ENCODE measurements around the gene AGTPBP1. TPM values are rescaled to one million over a fixed set of nuclear protein-coding genes. Genes with fewer than 3 reads are reported as not detected.

Gene AGTPBP1
- total and polyA plus RNA-seq, 2 experiments from 2014 or later = 31.4 to 58.0 TPM

DNA sequence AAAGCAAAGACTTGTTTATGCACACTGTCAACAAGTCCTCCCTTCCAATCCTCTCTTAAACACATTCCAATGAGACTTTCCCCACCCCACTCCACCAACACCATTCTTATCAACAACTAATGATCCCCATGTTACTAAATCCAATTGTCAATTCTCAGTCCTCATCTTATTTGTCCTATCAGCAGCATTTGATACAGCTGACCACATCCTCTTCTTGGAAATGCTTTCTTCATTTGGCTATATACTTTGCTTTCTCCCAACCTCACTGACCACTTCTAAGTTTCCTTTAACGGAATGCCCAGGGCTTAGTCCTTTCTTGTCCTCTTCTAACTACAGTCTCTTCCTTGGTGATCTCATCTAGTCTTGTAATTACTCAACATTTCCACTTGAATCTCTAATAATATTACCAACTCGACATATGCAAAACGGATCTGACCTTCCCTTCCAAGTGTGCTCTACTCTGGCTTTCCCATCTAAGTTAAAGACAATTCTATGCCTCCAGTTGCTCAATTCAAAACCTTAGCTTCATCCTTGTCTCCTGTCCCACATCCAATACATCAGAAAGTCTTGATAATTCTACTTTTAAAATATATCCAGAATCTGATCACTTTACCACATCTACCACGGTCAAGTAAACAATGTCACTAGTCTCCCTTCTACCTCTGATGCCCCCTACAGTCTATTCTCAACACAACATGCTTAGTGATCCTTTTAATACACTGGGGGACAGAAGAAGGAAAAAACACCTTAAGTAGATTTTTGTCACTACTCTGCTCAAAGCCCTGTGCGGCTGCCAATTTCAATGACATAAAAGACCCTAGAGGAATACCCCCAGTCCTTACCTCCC lies 25.5 kb downstream of the AGTPBP1 start:
- no peak overlapping the region for H3K27ac ChIP-seq (ENCODE audit: low read depth)
- H4K20me1 ChIP-seq (replicated peaks; ENCODE audit: insufficient read depth) = peaks cover 5% of the 10 kb centered on the region; the same call in 1 of the 2 replicates
- peaks cover 11% of the 10 kb centered on the region; the same call in 2 of the 3 replicates for H3K9me3 Mint-ChIP-seq
- H3K4me3 Mint-ChIP-seq = no peak overlapping the region
- no peak overlapping the region for H3K4me3 ChIP-seq
- TF ChIP-seq, protein P1, sequence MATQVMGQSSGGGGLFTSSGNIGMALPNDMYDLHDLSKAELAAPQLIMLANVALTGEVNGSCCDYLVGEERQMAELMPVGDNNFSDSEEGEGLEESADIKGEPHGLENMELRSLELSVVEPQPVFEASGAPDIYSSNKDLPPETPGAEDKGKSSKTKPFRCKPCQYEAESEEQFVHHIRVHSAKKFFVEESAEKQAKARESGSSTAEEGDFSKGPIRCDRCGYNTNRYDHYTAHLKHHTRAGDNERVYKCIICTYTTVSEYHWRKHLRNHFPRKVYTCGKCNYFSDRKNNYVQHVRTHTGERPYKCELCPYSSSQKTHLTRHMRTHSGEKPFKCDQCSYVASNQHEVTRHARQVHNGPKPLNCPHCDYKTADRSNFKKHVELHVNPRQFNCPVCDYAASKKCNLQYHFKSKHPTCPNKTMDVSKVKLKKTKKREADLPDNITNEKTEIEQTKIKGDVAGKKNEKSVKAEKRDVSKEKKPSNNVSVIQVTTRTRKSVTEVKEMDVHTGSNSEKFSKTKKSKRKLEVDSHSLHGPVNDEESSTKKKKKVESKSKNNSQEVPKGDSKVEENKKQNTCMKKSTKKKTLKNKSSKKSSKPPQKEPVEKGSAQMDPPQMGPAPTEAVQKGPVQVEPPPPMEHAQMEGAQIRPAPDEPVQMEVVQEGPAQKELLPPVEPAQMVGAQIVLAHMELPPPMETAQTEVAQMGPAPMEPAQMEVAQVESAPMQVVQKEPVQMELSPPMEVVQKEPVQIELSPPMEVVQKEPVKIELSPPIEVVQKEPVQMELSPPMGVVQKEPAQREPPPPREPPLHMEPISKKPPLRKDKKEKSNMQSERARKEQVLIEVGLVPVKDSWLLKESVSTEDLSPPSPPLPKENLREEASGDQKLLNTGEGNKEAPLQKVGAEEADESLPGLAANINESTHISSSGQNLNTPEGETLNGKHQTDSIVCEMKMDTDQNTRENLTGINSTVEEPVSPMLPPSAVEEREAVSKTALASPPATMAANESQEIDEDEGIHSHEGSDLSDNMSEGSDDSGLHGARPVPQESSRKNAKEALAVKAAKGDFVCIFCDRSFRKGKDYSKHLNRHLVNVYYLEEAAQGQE (IDR thresholded peaks at IDR 0.05; ENCODE audit: unreplicated experiment) = no peak
- TF ChIP-seq CTCF (conservative IDR thresholded peaks at IDR 0.05; ENCODE audit: low read depth in 2 of 2) = peak; percentile 58 to 70
- no peaks in the 10 kb centered on the region for H3K4me1 ChIP-seq (ENCODE audit: insufficient read depth)
- no peaks in the 10 kb centered on the region for H3K27me3 Mint-ChIP-seq (ENCODE audit: insufficient read depth, low read depth, poor library complexity)
- no peak overlapping the region for H2AFZ ChIP-seq
- H3K4me2 ChIP-seq = no peak overlapping the region
- H3F3A ChIP-seq (replicated peaks; ENCODE audit: low read depth) = no peaks in the 10 kb centered on the region
- no peaks in the 10 kb centered on the region for H3K27me3 ChIP-seq (ENCODE audit: insufficient read depth)
- peaks cover 45% of the 10 kb centered on the region for H3K79me2 ChIP-seq (replicated peaks; ENCODE audit: insufficient read depth)
- peaks cover 16% of the 10 kb centered on the region for H3K36me3 Mint-ChIP-seq (ENCODE audit: low read depth)
- peak overlapping the region; percentile 4; the same call in 1 of the 2 replicates for H3K27ac Mint-ChIP-seq
- H3K4me1 Mint-ChIP-seq = peaks cover 4% of the 10 kb centered on the region; the same call in 1 of the 3 replicates
- 0 out of 2 replicates have a peak, but pooled peaks cover 4% of the 10 kb centered on the region for H3K9me2 ChIP-seq (ENCODE audit: insufficient read depth)
- ATAC-seq (peak; percentile 78), DNase-seq (ENCODE audit: low spot score) (peak; percentile 78)
- H3K36me3 ChIP-seq (ENCODE audit: insufficient read depth) = no peaks in the 10 kb centered on the region; the same call in 1 of the 2 replicates

- Mint-ChIP-seq H3K27ac (no peak overlapping the region), H3K4me3 (no peak overlapping the region), H3K36me3 (ENCODE audit: low read depth) (peaks cover 9% of the 10 kb centered on the region; the same call in 2 of the 3 replicates), H3K27me3 (ENCODE audit: insufficient read depth, low read depth, poor library complexity) (no peaks in the 10 kb centered on the region), H3K9me3 (peaks cover 8% of the 10 kb centered on the region; the same call in 2 of the 3 replicates), H3K4me1 (peaks cover 4% of the 10 kb centered on the region; the same call in 1 of the 3 replicates)
- Histone ChIP-seq H4K20me1 (replicated peaks; ENCODE audit: insufficient read depth) (peaks cover 5% of the 10 kb centered on the region; the same call in 1 of the 2 replicates), H3K4me1 (ENCODE audit: insufficient read depth) (no peaks in the 10 kb centered on the region), H3K27me3 (ENCODE audit: insufficient read depth) (no peaks in the 10 kb centered on the region), H2AFZ (no peak overlapping the region), H3F3A (replicated peaks; ENCODE audit: low read depth) (no peaks in the 10 kb centered on the region), H3K36me3 (ENCODE audit: insufficient read depth) (no peaks in the 10 kb centered on the region; the same call in 1 of the 2 replicates), H3K9me2 (ENCODE audit: insufficient read depth) (0 out of 2 replicates have a peak, but pooled peaks cover 4% of the 10 kb centered on the region), H3K27ac (ENCODE audit: low read depth) (no peak overlapping the region), H3K79me2 (replicated peaks; ENCODE audit: insufficient read depth) (peaks cover 42% of the 10 kb centered on the region), H3K4me2 (no peak overlapping the region), H3K4me3 (no peak overlapping the region)
- ATAC-seq (no peak), DNase-seq (ENCODE audit: low spot score) (no peak)
- TF ChIP-seq, protein P1 (IDR thresholded peaks at IDR 0.05; ENCODE audit: unreplicated experiment) = no peak
These were observed 26.2 kb downstream of the AGTPBP1 start for GRCh38 chr9:85715587-85715986.
